Right atrium auricular region (tissue), 2 donors: ENCODE data around the gene TMEM178B. TPM values are rescaled to one million over a fixed set of nuclear protein-coding genes. Genes with fewer than 3 reads are reported as not detected.
A peak's percentile ranks its signal among the peaks of the same experiment; 100 is the strongest.
"Not testable (repeated sequence)": the region's sequence is repeated elsewhere in the genome, so short reads cannot be mapped to it uniquely, and the experiment has no call there.

Experiments used
- DNase-seq: peaks from one replicate; pipeline ENCODE4 v3.0.0-alpha.2; 2019; ENCODE audit warnings: low spot score
- H3K27ac ChIP-seq, 2 donors: fragments of 200-600 bp; sonication (generic); 1 replicate in 1 of 2; 2 replicates in 1 of 2; pipeline ENCODE4 v1.5.1; 2016 to 2019
- H3K27me3 ChIP-seq, 2 donors: fragments of 200-600 bp; sonication (generic); one replicate each; pipeline versions ENCODE4 v1.5.1 to v1.6.0; 2017 to 2019
- H3K36me3 ChIP-seq: fragments of 200-600 bp; sonication (generic); one replicate; pipeline ENCODE4 v1.5.1; 2016
- H3K4me1 ChIP-seq, 2 donors: fragments of 200-600 bp; sonication (generic); one replicate each; pipeline versions ENCODE4 v1.5.1 to v1.6.0; 2017 to 2019
- H3K4me3 ChIP-seq, 2 donors: fragments of 200-600 bp; sonication (generic); 1 replicate in 1 of 2; 2 replicates in 1 of 2; pipeline ENCODE4 v1.5.1; 2017 to 2019; ENCODE audit warnings: mild to moderate bottlenecking in 1 of 2, moderate library complexity in 1 of 2
- H3K9me3 ChIP-seq, 2 donors: fragments of 200-600 bp; sonication (generic); one replicate each; pipeline ENCODE4 v1.5.1; 2019
- CTCF ChIP-seq, 2 donors: fragments of 200-600 bp; sonication (generic); IDR thresholded peaks; one replicate each; pipeline ENCODE4 v1.5.1; 2019; ENCODE audit warnings: antibody characterized with exemption in 2 of 2
- total RNA-seq, 2 donors: library from RNA; depleted of rRNA; stranded (reverse); fragments of >200 nt; gene quantifications; one replicate each; pipeline ENCODE4 v1.1.0, GENCODE V29; 2016

TMEM178B gene
- total RNA-seq, 2 donors from 2014 or later: 15.8 to 48.7 TPM

- H3K27ac ChIP-seq: no peak overlapping the region
- no peaks in the 10 kb centered on the region for H3K36me3 ChIP-seq
- no peaks in the 10 kb centered on the region for H3K27me3 ChIP-seq
- no peak for TF ChIP-seq CTCF (IDR thresholded peaks at IDR 0.05)
- peaks cover 0 to 14% of the 10 kb centered on the region in 2 donors for H3K4me1 ChIP-seq
- H3K4me3 ChIP-seq: no peak overlapping the region
- no peak for DNase-seq
- no peaks in the 10 kb centered on the region for H3K9me3 ChIP-seq
Observed at GRCh38 chr7:141322383-141322782, 248.5 kb downstream of the TMEM178B start.

GRCh38 chr7:141323826-141324225, 250.0 kb downstream of the TMEM178B start:
- no peak for TF ChIP-seq CTCF (IDR thresholded peaks at IDR 0.05)
- Histone ChIP-seq H3K36me3 (no peaks in the 10 kb centered on the region), H3K4me3 (no peak overlapping the region), H3K27ac (no peak overlapping the region), H3K27me3 (no peaks in the 10 kb centered on the region), H3K4me1 (peaks cover 0 to 18% of the 10 kb centered on the region in 2 donors), H3K9me3 (no peaks in the 10 kb centered on the region)
- no peak for DNase-seq

GRCh38 chr7:141324870-141325269, 251.0 kb downstream of the TMEM178B start:
- Histone ChIP-seq H3K27ac (peak overlapping the region in 1 of 2 donors; percentile 0), H3K4me3 (no peak overlapping the region), H3K27me3 (no peaks in the 10 kb centered on the region), H3K9me3 (no peaks in the 10 kb centered on the region), H3K4me1 (peaks cover 0 to 23% of the 10 kb centered on the region in 2 donors), H3K36me3 (no peaks in the 10 kb centered on the region)
- no peak for DNase-seq
- TF ChIP-seq CTCF (IDR thresholded peaks at IDR 0.05): no peak

- Histone ChIP-seq H3K27me3 (no peaks in the 10 kb centered on the region), H3K4me1 (peaks cover 0 to 19% of the 10 kb centered on the region in 2 donors), H3K9me3 (no peaks in the 10 kb centered on the region), H3K4me3 (no peak overlapping the region), H3K27ac (peak overlapping the region in 1 of 2 donors; percentile 0), H3K36me3 (no peaks in the 10 kb centered on the region)
- TF ChIP-seq CTCF (IDR thresholded peaks at IDR 0.05): no peak
- no peak for DNase-seq
Observed at GRCh38 chr7:141325275-141325674, 251.4 kb downstream of the TMEM178B start.

- H3K27me3 ChIP-seq: no peaks in the 10 kb centered on the region
- TF ChIP-seq CTCF (IDR thresholded peaks at IDR 0.05): no peak
- H3K4me1 ChIP-seq: peaks cover 0 to 23% of the 10 kb centered on the region in 2 donors
- peak overlapping the region; percentile 46 to 85 for H3K27ac ChIP-seq
- no peak overlapping the region for H3K4me3 ChIP-seq
- DNase-seq: no peak
- no peaks in the 10 kb centered on the region for H3K9me3 ChIP-seq
- no peaks in the 10 kb centered on the region for H3K36me3 ChIP-seq
Observed at GRCh38 chr7:141328290-141328689, 254.4 kb downstream of the TMEM178B start.

- H3K9me3 ChIP-seq, DNase-seq, H3K36me3 ChIP-seq, H3K27me3 ChIP-seq, H3K4me3 ChIP-seq: not testable (repeated sequence)
- peaks cover 0 to 16% of the 10 kb centered on the region in 2 donors for H3K4me1 ChIP-seq
- peak overlapping the region in 1 of 2 donors; percentile 85 for H3K27ac ChIP-seq
Observed at GRCh38 chr7:141330285-141330684, 256.4 kb downstream of the TMEM178B start.
